NT2/D1 (cell line): ENCODE results near the gene BCKDK.
"Not testable (repeated sequence)": the region's sequence is repeated elsewhere in the genome, so short reads cannot be mapped to it uniquely, and the experiment has no call there.

Experiments used
- DNase-seq: peaks from one replicate; pipeline ENCODE4 v3.0.0-alpha.2; 2011; ENCODE audit warnings: low read depth, low spot score
- H3K27me3 ChIP-seq: 2 replicates; pipeline ENCODE4 v1.6.0; 2011; ENCODE audit warnings: mild to moderate bottlenecking; ENCODE audit not compliant: insufficient read length, insufficient read depth
- H3K36me3 ChIP-seq: 2 replicates; pipeline ENCODE4 v1.6.1; 2011; ENCODE audit warnings: mild to moderate bottlenecking, low read length, mixed read lengths; ENCODE audit not compliant: insufficient read depth, insufficient read length
- H3K4me1 ChIP-seq: 2 replicates; pipeline ENCODE4 v1.5.1; 2011; ENCODE audit not compliant: insufficient read depth, insufficient read length
- H3K4me3 ChIP-seq: 2 replicates; pipeline ENCODE4 v1.5.1; 2011; ENCODE audit warnings: low read depth; ENCODE audit not compliant: insufficient read length
- H3K9ac ChIP-seq: 2 replicates; pipeline ENCODE4 v1.6.0; 2011; ENCODE audit warnings: low read depth; ENCODE audit not compliant: insufficient read length
- H3K9me3 ChIP-seq: 2 replicates; pipeline ENCODE4 v1.5.1; 2011; ENCODE audit warnings: mild to moderate bottlenecking, low read length; ENCODE audit not compliant: insufficient read depth
- SUZ12 ChIP-seq: IDR thresholded peaks from 2 replicates; pipeline ENCODE4 v1.6.1; 2011; ENCODE audit not compliant: insufficient read length, insufficient read depth; ENCODE audit errors: extremely low read depth
- YY1 ChIP-seq: IDR thresholded peaks from 2 replicates; pipeline ENCODE4 v1.6.1; 2011; ENCODE audit not compliant: insufficient read length, insufficient read depth
- ZNF274 ChIP-seq: IDR thresholded peaks from 2 replicates; pipeline ENCODE4 v1.6.1; 2011; ENCODE audit warnings: mild to moderate bottlenecking, low read depth, low read length

The BCKDK gene

DNA sequence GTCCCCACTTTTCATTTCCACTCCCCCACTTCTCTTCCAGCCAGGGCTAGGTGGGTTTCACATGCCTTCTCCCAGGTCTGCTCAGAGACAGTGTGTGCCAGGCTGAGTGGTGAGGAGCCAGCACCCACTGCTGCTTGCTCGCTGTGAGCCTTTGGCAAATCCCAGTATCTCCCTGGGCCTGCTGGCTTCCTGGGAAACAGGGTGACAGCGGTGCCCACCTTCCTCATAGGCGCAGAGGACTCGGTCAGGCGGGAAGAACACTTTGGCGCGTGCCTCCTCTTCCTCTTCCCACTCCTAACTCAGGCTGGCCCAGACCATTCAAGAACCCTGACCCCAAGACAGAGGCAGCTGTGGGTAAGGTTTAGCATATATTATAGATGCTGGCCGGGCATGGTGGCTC, 19.0 kb upstream of the BCKDK start:
- no peak for TF ChIP-seq SUZ12
- no peak for TF ChIP-seq ZNF274
- no peak for TF ChIP-seq YY1
- Histone ChIP-seq H3K27me3 (no peaks in the 10 kb centered on the region), H3K9me3 (no peaks in the 10 kb centered on the region), H3K4me1 (peaks cover 7% of the 10 kb centered on the region), H3K9ac (no peak overlapping the region), H3K4me3 (no peak overlapping the region), H3K36me3 (peaks cover 66% of the 10 kb centered on the region)
- DNase-seq = no peak

DNA sequence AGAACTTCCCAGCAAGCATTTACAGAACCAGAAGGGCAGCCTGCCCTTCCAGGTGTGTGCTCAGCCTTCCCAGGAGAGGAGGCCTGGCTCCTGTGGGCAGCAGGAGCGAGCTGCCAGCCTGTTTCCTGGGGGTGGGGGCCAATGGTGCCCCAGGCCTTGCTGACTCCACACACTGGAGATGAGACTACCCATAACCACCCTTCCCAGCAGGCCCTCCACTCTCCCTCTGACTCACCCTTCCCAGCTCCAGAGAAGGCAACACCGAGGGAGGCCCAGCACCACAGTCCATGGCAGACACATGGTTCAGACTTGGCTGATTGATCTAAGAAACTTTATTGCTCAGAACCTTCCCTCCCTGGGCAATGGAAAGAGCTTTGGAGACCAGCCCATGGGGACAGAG, 17.6 kb upstream of the BCKDK start:
- TF ChIP-seq YY1 = no peak
- TF ChIP-seq SUZ12 = no peak
- no peak for TF ChIP-seq ZNF274
- H3K9me3 ChIP-seq = no peaks in the 10 kb centered on the region
- H3K27me3 ChIP-seq = no peaks in the 10 kb centered on the region
- no peak overlapping the region for H3K4me3 ChIP-seq
- no peak overlapping the region for H3K9ac ChIP-seq
- DNase-seq = no peak
- peaks cover 11% of the 10 kb centered on the region for H3K4me1 ChIP-seq
- H3K36me3 ChIP-seq = peaks cover 56% of the 10 kb centered on the region

DNA sequence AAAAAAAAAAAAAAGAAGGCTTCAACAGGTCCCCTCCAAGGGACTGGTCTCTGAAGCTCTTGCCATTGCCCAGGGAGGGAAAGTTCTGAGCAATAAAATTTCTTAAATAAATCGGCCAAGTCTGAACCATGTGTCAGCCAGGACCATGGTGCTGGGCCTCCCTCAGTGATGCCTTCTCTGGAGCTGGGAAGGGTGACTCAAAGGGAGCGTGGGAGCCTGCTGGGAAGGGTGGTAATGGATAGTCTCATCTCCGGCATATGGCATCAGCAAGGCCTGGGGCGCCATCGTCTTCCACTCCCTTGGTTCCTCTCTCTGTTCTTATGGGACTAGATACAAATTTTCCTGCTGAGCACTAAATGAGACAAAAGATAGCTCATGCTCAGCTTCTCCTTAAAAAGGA, 15.9 kb upstream of the BCKDK start:
- Histone ChIP-seq H3K9ac (no peak overlapping the region), H3K27me3 (no peaks in the 10 kb centered on the region), H3K4me1 (peaks cover 7% of the 10 kb centered on the region), H3K4me3 (no peak overlapping the region), H3K36me3 (peaks cover 43% of the 10 kb centered on the region), H3K9me3 (no peaks in the 10 kb centered on the region)
- TF ChIP-seq SUZ12 (no peak), YY1 (no peak), ZNF274 (no peak)
- DNase-seq = no peak

DNA sequence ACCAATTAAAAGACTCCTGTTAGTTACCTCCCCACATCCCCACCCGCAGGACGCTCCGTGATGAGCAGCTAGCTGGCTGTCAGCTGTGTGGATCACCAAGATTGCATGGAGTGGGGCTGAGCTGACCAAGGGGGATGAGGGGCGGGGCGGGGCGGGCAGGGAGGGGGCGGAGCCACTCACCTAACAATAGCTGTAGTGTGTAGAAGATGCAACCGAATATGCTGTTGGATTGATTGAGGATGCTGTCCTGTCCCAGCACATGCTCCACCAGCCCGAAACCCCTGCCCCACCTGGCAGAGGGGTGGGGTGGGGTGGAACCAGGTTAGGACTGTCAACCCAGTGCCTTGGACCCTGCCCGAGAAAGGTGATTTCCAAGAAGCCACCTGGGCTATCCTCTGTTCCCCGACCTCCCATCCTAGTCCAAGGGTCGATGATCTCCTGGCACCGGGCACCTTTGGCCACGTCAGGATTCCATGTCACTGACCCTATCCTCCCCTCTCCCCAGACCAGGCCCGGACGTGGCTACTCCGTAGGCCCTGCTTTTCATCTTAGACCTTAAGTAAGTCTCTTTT, 15.0 kb upstream of the BCKDK start:
- H3K4me3 ChIP-seq = peak overlapping the region; percentile 99
- H3K9me3 ChIP-seq = no peaks in the 10 kb centered on the region
- peaks cover 34% of the 10 kb centered on the region for H3K36me3 ChIP-seq
- no peaks in the 10 kb centered on the region for H3K27me3 ChIP-seq
- H3K4me1 ChIP-seq = peaks cover 7% of the 10 kb centered on the region
- no peak for DNase-seq
- TF ChIP-seq YY1 = no peak
- no peak for TF ChIP-seq SUZ12
- no peak for TF ChIP-seq ZNF274
- H3K9ac ChIP-seq = peak overlapping the region; percentile 99

DNA sequence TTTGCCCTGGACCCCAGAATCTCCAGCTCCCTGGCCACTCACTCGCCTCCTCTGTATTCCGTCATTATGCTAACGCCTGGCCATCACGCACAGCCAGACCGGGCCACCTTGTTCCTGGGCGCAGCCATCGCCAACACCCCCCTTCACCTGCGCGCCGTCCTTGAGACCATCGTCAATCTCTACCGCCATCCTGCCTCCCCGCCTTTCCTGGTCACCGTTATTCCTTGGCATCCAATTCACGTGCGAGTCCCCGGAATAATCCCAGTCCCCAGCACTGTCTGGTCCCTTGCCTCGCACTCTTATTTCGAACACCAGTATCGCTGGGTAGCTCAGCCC, 14.1 kb upstream of the BCKDK start:
- Histone ChIP-seq H3K27me3 (no peaks in the 10 kb centered on the region), H3K9ac (peak overlapping the region; percentile 99), H3K9me3 (no peaks in the 10 kb centered on the region), H3K4me3 (peak overlapping the region; percentile 99), H3K36me3 (peaks cover 25% of the 10 kb centered on the region), H3K4me1 (peaks cover 7% of the 10 kb centered on the region)
- TF ChIP-seq YY1 = no peak
- TF ChIP-seq ZNF274 = no peak
- TF ChIP-seq SUZ12 = no peak
- no peak for DNase-seq

DNA sequence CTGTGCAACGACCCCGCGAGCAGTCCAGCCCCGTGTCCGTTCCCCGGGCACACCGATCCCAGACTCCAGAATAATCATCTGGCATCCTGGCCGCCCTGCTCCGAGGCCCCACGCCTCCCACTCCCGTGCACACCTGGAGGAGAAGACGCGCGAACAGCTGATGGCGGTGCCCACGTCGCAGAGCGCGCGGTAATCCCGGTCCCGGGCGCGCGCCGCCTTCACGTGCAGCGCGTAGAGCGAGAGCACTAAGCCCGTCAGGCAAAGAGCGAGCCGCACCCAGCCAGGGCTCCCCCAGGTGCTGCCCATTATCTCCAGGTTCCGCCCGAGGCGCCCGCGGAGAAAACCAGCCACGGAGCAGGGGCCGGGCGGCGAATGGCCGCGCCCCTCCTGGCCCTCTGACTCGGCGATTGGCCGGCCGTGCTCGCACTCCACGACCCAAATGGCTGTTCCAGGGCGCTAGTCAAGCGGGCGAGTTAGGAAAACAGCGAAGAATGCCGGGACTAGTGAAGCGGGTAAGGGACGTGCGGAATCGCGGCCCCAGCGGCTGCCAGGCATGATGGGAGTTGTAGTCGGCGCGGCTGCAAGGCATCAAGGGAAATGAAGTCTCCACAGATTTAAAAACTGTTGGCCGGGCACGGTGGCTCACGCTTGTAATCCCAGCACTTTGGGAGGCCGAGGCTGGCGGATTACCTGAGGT, 13.6 kb upstream of the BCKDK start, which contains the start of gene VKORC1:
Gene VKORC1 (minus strand): TSS at position 374 of the 697 bp plus-strand sequence. CDS start 68 bp downstream, at position 306.
- peaks cover 7% of the 10 kb centered on the region for H3K4me1 ChIP-seq
- peaks cover 22% of the 10 kb centered on the region for H3K36me3 ChIP-seq
- no peak for TF ChIP-seq SUZ12
- no peak for TF ChIP-seq YY1
- TF ChIP-seq ZNF274 = no peak
- peak within 1 kb of the TSS; percentile 99 for H3K9ac ChIP-seq
- peak within 1 kb of the TSS; percentile 99 for H3K4me3 ChIP-seq
- no peaks in the 10 kb centered on the region for H3K9me3 ChIP-seq
- no peaks in the 10 kb centered on the region for H3K27me3 ChIP-seq
- DNase-seq = peak; percentile 98

- no peak overlapping the region for H3K4me3 ChIP-seq
- TF ChIP-seq SUZ12 (no peak), YY1 (no peak), ZNF274 (no peak)
- DNase-seq = no peak
- no peaks in the 10 kb centered on the region for H3K27me3 ChIP-seq
- H3K9me3 ChIP-seq = no peaks in the 10 kb centered on the region; the same call in 1 of the 2 replicates
- H3K4me1 ChIP-seq = peaks cover 4% of the 10 kb centered on the region
- H3K36me3 ChIP-seq = no peaks in the 10 kb centered on the region
- H3K9ac ChIP-seq = no peak overlapping the region
Measured at GRCh38 chr16:31099860-31100638, 8.1 kb upstream of the BCKDK start.

DNA sequence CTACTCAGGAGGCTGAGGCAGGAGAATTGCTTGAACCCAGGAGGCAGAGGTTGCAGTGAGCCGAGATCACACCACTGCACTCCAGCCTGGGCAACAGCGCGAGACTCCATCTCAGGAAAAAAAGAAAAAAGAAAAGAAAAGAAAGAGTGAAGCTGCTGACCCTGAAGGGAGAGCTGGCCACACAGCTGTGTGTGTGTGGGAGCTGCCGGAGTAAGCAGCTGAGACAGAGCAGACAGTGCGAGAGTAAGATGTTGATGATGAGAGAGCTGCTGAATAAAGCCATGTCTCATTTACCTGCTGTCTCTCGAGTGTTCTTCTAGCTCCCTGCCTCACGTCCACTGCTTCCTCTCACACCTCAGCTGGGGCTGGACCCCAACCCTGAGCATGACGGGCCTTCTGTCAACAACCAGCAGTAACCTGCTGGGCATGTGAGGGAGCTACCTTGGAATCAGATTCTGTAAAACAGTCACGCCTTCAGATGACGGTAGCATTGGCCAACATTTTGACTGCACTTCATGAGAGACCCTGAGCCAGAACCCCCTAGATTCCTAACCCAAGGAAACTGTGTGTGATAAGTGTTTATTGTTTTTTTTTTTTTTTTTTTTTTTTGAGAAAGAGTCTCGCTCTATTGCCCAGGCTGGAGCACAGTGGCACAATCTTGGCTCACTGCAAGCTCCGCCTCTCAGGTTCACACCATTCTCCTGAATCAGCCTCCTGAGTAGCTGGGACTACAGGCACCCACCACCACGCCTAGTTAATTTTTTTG, 7.1 kb upstream of the BCKDK start:
- not testable (repeated sequence) for H3K27me3 ChIP-seq, H3K9me3 ChIP-seq, H3K4me3 ChIP-seq, DNase-seq, H3K4me1 ChIP-seq, H3K36me3 ChIP-seq, H3K9ac ChIP-seq
